Measurements from ENCODE around the gene GPR42.
"Not testable (repeated sequence)": the region's sequence is repeated elsewhere in the genome, so short reads cannot be mapped to it uniquely, and the experiment has no call there.

The GPR42 gene

GRCh38 chr19:35347171-35347929 is 23.5 kb upstream of the GPR42 start, which contains the start of gene FFAR1:
Gene FFAR1, plus strand, starts transcription at chr19:35347902. Its CDS starts 3,650 bp downstream, at chr19:35351552.
- DNase-seq (ENCODE audit: low read depth), result no peak

DNA sequence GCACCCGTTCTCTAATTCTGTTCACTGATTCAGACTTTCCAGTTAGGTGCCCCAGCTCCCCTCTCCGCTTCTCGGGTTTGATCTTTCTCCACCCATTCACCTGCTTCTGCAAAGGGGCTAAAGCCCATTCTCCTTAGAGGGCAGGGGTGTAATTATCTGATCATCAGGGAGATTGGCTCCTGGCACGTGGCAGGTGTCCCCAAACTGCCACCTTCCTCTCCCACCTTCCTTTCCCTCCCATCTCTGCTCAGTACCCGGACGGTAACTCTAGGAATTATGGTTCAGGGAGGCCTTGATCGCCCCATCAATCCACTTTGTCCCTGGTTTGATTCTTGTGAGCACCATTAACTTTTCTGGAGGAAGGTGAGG is 23.0 kb upstream of the GPR42 start:
- no peak for DNase-seq (ENCODE audit: low read depth)

DNA sequence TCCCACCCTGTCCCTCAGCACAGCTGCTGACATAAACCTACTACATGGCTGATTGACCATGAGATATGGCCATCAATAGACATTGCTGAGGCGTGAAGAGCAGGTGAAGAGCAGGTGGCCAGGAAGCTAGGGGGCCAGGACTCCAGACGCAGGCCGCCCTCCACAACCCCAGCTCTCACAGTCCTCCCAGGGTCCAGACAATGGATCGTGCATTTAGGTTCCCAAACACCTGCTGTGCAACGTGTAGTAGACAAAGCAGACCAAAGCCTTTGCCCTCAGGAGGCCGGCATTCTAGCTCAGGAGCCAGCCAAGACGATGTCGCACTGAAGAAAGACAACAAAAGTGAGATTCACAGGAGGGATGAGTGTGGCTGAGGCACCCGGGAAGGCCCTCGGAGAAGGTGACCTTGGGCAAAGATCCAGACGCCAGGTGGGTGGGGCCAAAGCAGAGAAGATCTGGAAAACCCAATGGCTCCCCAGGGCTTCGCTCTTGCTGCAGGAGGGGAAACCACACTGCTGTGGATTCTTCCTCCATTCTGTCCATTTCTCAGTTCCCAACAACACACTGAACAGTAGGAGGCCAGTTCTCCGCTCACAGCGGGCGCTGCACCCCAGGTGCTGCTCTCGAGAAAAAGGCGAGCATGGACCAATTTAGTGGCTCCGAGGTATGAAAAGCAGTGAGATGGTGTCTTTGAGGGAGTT is 21.8 kb upstream of the GPR42 start:
- no peak for DNase-seq (ENCODE audit: low read depth)

DNA sequence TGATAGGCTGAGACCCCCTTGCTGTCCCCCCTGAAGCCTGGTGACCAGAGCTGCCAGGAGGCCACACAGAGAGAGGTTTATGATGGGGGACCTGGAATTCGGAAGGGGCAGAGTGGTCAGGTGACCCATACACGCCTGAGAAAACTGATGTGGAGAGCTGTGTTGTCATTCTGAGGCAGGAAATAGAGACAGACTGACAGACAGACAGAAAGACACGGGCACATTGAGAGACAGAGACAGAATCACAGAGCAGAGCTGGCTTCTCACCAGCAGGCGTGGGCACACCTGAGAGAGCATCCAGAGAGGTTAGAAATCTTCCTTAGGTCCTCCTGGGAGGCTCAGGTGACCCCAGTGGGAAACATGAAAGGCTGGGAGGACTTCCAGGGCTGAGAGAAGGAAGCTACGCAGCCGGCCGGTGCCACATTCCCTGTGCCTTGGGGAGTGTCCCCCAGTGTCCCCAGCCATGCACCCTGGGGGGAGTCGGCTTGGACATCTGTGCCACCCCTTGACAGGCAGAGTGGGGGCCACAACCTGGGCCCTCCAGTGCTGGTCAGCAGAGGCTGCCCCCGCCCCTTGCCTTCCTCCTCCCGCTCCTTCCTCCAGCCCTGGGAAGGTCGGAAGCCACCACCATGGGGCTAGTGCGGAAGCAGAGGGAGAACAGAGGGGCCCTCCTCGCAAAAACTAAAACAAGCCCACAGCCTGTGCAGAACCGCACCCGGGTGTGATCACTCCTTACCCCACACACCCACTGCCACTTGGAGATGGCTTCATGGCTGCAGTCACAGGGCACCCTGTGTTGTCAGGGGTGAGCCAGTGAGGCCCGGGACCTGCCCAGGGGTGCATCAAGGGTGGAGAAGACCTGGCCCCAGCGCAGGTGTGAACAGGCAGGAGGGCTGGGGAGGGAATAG is 21.0 kb upstream of the GPR42 start:
- no peak for DNase-seq (ENCODE audit: low read depth)

GRCh38 chr19:35350591-35350990 is 20.3 kb upstream of the GPR42 start:
- DNase-seq (ENCODE audit: low read depth), result no peak

DNA sequence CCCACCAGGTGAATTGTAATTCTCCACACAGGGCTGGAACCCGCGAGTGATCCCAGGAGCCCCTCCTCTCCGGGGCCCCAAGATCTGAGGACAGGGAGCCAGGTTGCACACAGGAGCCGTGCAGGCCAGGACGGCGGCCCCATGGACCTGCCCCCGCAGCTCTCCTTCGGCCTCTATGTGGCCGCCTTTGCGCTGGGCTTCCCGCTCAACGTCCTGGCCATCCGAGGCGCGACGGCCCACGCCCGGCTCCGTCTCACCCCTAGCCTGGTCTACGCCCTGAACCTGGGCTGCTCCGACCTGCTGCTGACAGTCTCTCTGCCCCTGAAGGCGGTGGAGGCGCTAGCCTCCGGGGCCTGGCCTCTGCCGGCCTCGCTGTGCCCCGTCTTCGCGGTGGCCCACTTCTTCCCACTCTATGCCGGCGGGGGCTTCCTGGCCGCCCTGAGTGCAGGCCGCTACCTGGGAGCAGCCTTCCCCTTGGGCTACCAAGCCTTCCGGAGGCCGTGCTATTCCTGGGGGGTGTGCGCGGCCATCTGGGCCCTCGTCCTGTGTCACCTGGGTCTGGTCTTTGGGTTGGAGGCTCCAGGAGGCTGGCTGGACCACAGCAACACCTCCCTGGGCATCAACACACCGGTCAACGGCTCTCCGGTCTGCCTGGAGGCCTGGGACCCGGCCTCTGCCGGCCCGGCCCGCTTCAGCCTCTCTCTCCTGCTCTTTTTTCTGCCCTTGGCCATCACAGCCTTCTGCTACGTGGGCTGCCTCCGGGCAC is 19.3 kb upstream of the GPR42 start:
- no peak for DNase-seq (ENCODE audit: low read depth)

- DNase-seq (ENCODE audit: low read depth), result no peak
Observed at GRCh38 chr19:35352177-35352447, 18.8 kb upstream of the GPR42 start.

- peak; percentile 42 for DNase-seq (ENCODE audit: low read depth)
Observed at GRCh38 chr19:35352448-35353304, 18.2 kb upstream of the GPR42 start.

GRCh38 chr19:35353635-35354034 is 17.2 kb upstream of the GPR42 start:
- DNase-seq (ENCODE audit: low read depth), result no peak

DNA sequence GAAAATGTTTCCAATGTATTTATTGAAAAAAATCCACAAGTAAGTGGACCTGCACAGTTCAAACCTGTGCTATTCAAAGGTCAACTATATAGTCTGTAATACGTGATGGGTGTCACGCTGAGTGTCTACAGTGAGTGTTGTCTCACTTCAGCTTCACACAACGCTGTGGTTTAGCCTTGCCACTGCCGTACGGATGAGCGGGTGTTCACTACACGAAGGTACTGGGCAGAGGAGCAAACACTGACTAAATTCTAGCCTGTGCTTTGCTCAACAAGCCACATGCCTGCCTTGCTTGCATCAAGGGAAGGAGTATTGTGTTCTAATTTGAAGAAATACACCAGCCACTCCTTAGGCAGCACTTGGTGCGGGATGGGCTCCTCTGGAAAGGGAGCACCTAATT is 16.0 kb upstream of the GPR42 start:
- no peak for DNase-seq (ENCODE audit: low read depth)

DNA sequence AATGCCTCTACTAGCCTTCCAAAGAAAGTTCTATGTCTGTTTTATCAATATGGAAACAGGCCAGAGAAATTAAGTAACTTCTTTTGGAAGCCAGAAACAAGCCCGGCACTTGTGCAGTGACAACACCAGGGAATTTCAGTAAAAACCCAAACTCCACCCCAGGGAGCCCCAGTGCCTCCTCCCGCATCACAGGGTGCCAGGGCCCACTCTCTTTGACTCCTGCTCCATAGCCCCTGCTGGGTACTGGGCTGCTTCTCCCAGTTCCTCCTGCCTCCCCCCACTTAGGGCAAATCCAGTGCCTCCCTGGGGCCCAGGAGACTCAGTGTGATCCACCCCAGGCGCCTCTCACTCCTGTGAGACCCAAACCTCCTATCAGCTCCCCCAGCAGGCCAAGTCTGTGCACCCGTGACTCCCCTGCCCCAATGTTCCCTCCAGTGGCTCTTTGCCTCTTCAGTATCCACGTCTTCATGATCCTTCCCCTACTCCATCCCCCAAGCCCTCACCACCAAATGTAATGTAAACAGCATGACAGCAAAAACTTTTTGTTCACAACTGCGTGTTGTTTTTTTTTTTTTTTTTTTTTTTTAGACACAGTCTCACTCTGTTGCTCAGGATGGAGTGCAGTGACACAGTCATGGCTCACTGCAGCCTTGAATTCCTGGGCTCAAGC is 14.9 kb upstream of the GPR42 start:
- DNase-seq (ENCODE audit: low read depth), result no peak

GRCh38 chr19:35357867-35358573 is 12.8 kb upstream of the GPR42 start, which contains the start of gene FFAR3:
Gene FFAR3, plus strand, starts transcription at chr19:35358460. Its CDS starts 431 bp downstream, at chr19:35358891.
- no peak for DNase-seq (ENCODE audit: low read depth)

- DNase-seq (ENCODE audit: low read depth), result not testable (repeated sequence)
Observed at GRCh38 chr19:35358834-35359233, 12.0 kb upstream of the GPR42 start.

GRCh38 chr19:35359395-35359794 is 11.5 kb upstream of the GPR42 start:
- DNase-seq (ENCODE audit: low read depth), result not testable (repeated sequence)

DNA sequence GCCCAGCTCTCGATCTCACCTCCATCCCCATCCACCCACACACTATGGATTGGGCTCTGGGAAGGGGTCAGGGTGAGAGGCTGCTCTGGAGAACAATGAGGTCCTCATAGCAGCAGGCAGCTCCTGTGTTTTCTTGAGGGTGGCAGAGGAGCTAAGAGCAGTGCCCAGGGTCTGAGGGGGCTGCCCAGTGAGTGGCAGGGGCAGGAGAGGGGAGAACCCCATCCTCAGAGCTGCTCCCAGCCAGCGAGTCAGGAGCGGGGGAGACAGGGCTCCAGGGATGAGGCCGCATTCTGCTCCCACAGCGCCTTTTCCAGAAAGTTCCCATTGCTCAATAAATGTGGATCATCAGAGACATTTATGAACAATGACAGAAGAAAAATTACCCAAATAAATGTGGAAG is 10.8 kb upstream of the GPR42 start:
- DNase-seq (ENCODE audit: low read depth), result not testable (repeated sequence)

GRCh38 chr19:35360880-35361420 is 9.9 kb upstream of the GPR42 start:
- no peak for DNase-seq (ENCODE audit: low read depth)

DNA sequence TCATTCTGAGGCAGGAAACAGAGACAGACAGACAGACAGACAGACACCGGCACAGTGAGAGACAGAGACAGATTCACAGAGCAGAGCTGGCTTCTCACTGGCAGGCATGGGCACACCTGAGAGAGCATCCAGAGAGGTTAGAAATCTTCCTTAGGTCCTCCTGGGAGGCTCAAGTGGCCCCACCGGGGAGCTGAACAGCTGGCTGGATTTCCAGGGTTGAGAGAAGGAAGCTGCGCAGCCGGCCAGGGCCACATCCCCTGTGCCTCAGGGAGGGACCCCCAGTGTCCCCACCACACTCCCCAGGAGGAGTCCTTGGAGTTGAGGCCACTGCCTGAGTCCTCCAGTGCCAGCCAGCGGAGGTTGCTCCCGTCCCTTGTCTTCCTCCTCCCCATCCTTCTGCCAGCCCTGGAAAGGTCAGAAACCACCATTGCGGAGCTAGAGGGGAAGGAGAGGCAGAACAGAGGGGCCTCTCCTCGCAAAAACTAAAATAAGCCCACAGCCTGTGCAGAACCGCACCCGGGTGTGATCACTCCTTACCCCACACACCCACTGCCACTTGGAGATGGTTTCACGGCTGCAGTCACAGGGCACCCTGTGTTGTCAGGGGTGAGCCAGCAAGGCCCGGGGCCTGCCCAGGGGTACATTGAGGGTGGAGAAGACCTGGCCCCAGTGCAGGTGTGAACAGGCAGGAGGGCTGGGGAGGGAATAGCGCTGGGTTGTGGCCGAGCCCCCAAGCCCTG is 8.4 kb upstream of the GPR42 start:
- DNase-seq (ENCODE audit: low read depth), result no peak

DNA sequence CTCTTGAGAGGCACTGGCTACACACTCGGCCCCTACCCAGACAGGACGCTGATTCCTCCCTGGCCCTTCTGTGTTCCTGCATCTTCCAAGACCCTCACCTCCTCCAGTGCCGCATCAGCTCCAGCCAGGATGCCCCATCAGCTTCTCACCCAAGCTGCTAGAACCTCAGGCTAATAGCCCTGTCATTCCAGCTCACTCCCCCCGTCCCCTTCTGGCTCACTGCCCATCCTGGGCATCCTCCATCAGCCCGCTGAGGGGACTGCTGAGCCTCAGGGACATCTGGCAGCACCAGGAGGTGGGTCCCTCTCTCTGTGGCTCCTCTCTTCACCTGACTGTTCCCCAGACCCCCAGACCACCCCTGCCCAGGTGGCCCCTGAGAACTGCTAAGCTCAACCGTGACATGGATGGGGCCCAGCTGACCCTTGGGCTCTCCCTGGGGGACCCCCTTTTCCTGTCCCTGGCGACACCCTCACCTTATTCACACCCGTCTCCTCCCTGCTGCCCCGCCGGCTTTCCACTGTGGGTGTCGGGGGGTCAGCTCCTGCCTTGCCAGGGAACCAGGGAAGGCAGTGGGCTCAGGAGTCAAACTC is 7.8 kb upstream of the GPR42 start:
- no peak for DNase-seq (ENCODE audit: low read depth)

All from stromal cell of bone marrow (primary cell).